SK-N-MC (cell line): ENCODE data around the gene UAP1L1.

Experiments used
- DNase-seq: peaks from one replicate; pipeline ENCODE4 v3.0.0-alpha.2; 2011; ENCODE audit warnings: low read depth, low spot score
- H3K27ac ChIP-seq: fragments of 200-600 bp; sonication (generic); 2 replicates; pipeline ENCODE4 v1.5.1; 2016; ENCODE audit warnings: mixed run types
- H3K36me3 ChIP-seq: fragments of 200-600 bp; sonication (generic); 2 replicates; pipeline ENCODE4 v1.6.1; 2017; ENCODE audit warnings: antibody characterized with exemption, low read length, mixed read lengths; ENCODE audit not compliant: insufficient read depth
- H3K4me3 ChIP-seq: fragments of 200-600 bp; sonication (generic); 2 replicates; pipeline ENCODE4 v1.5.1; 2016
- H3K9ac ChIP-seq: fragments of 200-600 bp; sonication (generic); 2 replicates; pipeline ENCODE4 v1.8.0; 2017; ENCODE audit warnings: mixed run types, mixed read lengths; ENCODE audit not compliant: insufficient read length
- H3K9me3 ChIP-seq: fragments of 200-600 bp; sonication (generic); 2 replicates; pipeline ENCODE4 v1.6.1; 2017; ENCODE audit warnings: low read depth, mild to moderate bottlenecking, antibody characterized with exemption, low read length, moderate library complexity, mixed read lengths
- EZH2 ChIP-seq: fragments of 200-600 bp; sonication (generic); IDR thresholded peaks from one replicate; pipeline ENCODE4 v1.6.1; 2017; ENCODE audit warnings: antibody characterized with exemption
- FOXP2 ChIP-seq: optimal IDR thresholded peaks from 2 replicates; pipeline ENCODE3; 2011; ENCODE audit warnings: mild to moderate bottlenecking, moderate library complexity; ENCODE audit not compliant: insufficient read depth; ENCODE audit errors: extremely low read length, control extremely low read depth
- POLR2AphosphoS5 ChIP-seq: IDR thresholded peaks from 2 replicates; pipeline ENCODE4 v1.6.1; 2012; ENCODE audit warnings: mild to moderate bottlenecking, low read depth, low read length, borderline replicate concordance

Gene UAP1L1

DNA sequence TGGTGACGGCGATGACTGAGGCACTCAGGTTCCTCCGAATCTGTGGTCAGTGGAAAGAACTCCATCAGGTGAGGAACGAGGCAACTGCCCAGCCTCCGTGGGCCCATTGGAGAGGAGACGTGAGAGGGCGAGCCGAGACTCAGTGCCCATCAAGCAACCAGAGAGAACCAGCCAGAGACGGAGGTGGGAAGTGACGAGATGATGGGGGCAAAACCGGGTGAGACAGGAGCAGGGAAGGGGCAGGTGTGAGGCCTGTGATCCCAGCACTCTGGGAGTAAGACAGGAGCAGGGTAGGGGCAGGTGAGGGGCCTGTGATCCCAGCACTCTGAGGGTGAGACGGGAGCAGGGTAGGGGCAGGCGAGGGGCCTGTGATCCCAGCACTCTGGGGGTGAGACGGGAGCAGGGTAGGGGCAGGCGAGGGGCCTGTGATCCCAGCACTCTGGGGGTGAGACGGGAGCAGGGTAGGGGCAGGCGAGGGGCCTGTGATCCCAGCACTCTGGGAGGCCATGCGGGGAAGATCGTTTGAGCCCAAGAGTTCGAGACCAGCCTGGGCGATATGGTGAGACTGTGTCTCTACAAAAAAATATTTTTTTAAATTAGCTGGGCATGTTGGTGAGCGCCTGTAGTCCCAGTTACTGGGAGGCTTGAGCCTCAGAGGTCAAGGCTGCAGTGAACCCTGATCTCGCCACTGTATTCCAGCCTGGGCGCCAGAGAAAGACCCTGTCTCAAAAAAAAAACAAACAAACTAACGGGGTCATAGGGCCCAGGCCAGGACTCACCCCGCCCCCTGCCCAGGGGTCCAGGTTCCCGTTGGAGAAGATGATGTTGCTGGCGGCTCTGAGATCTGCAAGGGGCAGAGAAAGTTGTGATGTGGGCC, 33.8 kb downstream of the UAP1L1 start:
- Histone ChIP-seq H3K4me3 (no peak overlapping the region), H3K9ac (no peak overlapping the region), H3K27ac (no peak overlapping the region), H3K36me3 (peaks cover 19% of the 10 kb centered on the region; the same call in 1 of the 2 replicates), H3K9me3 (no peaks in the 10 kb centered on the region)
- no peak for DNase-seq
- no peak for TF ChIP-seq EZH2
- TF ChIP-seq POLR2AphosphoS5: no peak
- no peak for TF ChIP-seq FOXP2

GRCh38 chr9:137111788-137112563, 34.7 kb downstream of the UAP1L1 start:
- H3K27ac ChIP-seq: no peak overlapping the region
- H3K9ac ChIP-seq: no peak overlapping the region
- DNase-seq: no peak
- no peaks in the 10 kb centered on the region for H3K9me3 ChIP-seq
- peaks cover 17% of the 10 kb centered on the region; the same call in 1 of the 2 replicates for H3K36me3 ChIP-seq
- H3K4me3 ChIP-seq: no peak overlapping the region
- no peak for TF ChIP-seq FOXP2
- TF ChIP-seq POLR2AphosphoS5: no peak; the same call in 1 of the 2 replicates
- TF ChIP-seq EZH2: no peak

- Histone ChIP-seq H3K9me3 (no peaks in the 10 kb centered on the region), H3K4me3 (no peak overlapping the region), H3K36me3 (peaks cover 14% of the 10 kb centered on the region; the same call in 1 of the 2 replicates), H3K27ac (no peak overlapping the region), H3K9ac (no peak overlapping the region)
- TF ChIP-seq FOXP2 (no peak), POLR2AphosphoS5 (no peak), EZH2 (no peak)
- DNase-seq: no peak
Measured at GRCh38 chr9:137112564-137113384, 35.5 kb downstream of the UAP1L1 start.

DNA sequence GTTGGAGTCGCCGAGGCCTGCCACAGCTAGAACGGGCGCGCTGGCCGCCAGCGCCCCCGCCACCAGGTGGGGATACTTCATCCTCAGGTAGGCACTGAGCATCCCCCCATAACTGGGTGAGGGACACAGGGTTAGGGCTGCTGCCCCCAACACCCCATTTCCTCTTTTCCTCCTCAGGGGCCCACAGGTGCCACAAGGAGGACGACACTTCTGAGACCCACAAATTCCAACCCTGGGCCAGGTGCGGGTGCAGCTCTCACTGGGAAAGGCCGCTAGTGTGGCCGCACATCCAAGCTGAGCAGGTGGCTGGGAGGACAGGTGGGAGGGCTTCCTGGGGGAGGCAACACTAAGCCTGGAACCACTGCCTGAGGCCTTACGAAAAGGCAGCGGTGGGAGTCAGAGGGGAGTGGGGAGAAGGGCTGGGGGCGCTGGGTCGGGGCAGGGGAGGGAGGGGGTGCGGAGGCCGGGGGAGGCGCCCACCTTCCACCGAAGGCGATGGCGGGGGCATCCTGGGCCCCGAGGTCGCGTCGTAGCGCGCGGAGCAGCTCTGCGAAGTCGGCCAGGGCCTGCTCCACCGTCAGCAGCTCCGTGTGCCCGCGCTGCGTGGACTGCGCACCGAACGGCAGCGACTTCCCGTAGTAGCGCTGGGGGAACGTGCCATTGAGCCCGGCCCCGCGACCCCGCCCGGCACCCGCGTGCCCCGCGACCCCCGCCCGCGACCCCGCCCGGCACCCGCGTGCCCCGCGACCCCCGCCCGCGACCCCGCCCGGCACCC, 36.3 kb downstream of the UAP1L1 start:
- Histone ChIP-seq H3K4me3 (peak overlapping the region; percentile 63), H3K27ac (no peak overlapping the region)
- no peak for DNase-seq

DNA sequence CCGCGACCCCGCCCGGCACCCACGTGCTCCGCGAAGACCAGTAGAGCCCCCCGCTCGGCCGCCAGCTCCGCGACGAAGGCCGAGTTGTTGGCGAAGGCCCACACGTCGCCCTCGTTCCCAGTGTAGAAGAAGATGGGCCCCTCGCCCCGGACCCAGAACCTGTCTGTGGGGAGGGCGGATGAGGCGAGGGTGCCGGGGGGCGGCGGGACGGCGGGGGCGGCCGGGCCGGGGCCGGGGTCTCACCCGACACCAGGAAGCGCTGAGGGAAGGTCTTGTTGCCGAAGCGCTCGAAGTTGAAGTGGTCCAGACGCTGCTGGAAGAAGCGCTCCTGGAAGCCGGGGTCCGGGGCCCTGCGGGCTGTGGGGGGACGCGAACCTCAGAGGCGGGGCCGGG, 36.9 kb downstream of the UAP1L1 start:
- Histone ChIP-seq H3K9me3 (no peaks in the 10 kb centered on the region), H3K36me3 (peaks cover 9% of the 10 kb centered on the region; the same call in 1 of the 2 replicates), H3K4me3 (peak overlapping the region; percentile 87), H3K27ac (no peak overlapping the region), H3K9ac (peak overlapping the region; percentile 81)
- no peak for TF ChIP-seq EZH2
- no peak for TF ChIP-seq POLR2AphosphoS5
- no peak for TF ChIP-seq FOXP2
- no peak for DNase-seq

More for the DNA sequence above, 36.3 kb downstream of the UAP1L1 start:
- TF ChIP-seq POLR2AphosphoS5 (no peak), EZH2 (no peak), FOXP2 (no peak)
- Histone ChIP-seq H3K9ac (no peak overlapping the region), H3K9me3 (no peaks in the 10 kb centered on the region), H3K36me3 (peaks cover 9% of the 10 kb centered on the region; the same call in 1 of the 2 replicates)

- no peaks in the 10 kb centered on the region for H3K9me3 ChIP-seq
- H3K4me3 ChIP-seq: peak within 1 kb of the TSS; percentile 87
- DNase-seq: no peak
- H3K36me3 ChIP-seq: peaks cover 9% of the 10 kb centered on the region; the same call in 1 of the 2 replicates
- H3K9ac ChIP-seq: peak within 1 kb of the TSS; percentile 81
- TF ChIP-seq FOXP2: no peak
- peak; percentile 29; the same call in 1 of the 2 replicates for TF ChIP-seq POLR2AphosphoS5
- H3K27ac ChIP-seq: no peak within 1 kb of the TSS
Measured at GRCh38 chr9:137114613-137115393, 37.5 kb downstream of the UAP1L1 start, which contains the start of gene DPP7. Gene DPP7 (minus strand): TSS chr9:137114733. CDS start chr9:137114713, 20 bp downstream.
